HG02759 (cell line): ENCODE measurements around the gene GPLD1.
"Not testable (repeated sequence)": the region's sequence is repeated elsewhere in the genome, so short reads cannot be mapped to it uniquely, and the experiment has no call there.

ENCODE experiments used
- ATAC-seq: cut with Tn5 transposase; IDR thresholded peaks from one replicate; pipeline ENCODE4 v1.9.1; 2021; ENCODE audit warnings: mild to moderate bottlenecking, moderate library complexity; ENCODE audit not compliant: unreplicated experiment

The GPLD1 gene

DNA sequence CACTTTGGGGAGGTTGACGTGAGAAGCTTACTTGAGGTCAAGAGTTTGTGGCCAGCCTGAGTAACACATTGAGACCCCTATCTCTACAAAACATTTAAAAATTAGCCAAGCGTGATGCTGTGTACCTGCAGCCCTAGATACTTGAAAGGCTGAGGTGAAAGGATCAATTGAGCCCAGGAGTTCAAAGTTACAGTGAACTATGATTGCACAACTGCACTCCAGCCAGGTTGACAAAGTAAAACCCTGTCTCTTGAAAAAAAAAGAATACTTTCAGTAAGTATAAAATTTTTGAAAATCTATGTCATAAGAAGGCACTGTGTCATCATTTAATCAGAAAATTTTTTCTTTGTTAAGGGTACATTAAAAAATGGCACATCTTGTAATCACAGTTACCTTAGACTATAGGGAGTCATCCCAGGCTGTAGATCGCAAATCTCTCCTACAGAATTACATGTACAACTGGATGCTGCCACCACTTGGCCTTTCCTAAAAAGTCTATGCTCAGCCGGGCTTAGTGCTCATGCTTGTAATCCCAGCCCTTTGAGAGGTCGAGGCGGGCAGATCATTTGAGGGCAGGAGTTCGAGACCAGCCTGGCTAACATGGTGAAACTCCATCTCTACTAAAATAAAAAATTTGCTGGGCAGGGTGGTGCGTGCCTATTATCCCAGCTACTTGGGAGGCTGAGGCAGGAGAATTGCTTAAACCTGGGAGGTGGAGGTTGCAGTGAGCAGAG is 103.7 kb downstream of the GPLD1 start:
- ATAC-seq = peak; percentile 73

DNA sequence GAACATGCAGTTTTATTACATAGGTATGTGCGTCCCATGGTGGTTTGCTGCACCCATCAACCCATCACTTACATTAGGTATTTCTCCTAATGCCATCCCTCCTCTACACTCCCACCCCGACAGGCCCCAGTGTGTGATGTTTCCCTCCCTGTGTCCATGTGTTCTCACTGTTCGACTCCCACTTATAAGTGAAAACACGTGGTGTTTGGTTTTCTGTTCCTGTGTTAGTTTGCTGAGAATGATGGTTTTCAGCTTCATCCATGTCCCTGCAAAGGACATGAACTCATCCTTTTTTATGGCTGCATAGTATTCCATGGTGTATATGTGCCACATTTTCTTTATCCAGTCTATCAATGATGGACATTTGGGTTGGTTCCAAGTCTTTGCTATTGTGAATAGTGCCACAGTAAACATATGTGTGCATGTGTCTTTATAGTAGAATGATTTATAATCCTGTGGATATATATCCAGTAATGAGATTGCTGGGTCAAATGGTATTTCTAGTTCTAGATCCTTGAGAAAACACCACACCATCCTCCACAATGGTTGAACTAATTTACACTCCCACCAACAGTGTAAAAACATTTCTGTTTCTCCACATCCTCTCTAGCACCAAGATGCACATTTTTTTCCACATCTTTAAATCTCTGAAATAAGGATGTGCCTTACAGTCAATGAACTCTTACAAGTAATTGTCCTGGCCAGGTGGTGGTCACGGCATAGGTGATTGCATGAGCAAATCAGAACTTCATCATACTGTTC is 104.8 kb downstream of the GPLD1 start:
- ATAC-seq = not testable (repeated sequence)

DNA sequence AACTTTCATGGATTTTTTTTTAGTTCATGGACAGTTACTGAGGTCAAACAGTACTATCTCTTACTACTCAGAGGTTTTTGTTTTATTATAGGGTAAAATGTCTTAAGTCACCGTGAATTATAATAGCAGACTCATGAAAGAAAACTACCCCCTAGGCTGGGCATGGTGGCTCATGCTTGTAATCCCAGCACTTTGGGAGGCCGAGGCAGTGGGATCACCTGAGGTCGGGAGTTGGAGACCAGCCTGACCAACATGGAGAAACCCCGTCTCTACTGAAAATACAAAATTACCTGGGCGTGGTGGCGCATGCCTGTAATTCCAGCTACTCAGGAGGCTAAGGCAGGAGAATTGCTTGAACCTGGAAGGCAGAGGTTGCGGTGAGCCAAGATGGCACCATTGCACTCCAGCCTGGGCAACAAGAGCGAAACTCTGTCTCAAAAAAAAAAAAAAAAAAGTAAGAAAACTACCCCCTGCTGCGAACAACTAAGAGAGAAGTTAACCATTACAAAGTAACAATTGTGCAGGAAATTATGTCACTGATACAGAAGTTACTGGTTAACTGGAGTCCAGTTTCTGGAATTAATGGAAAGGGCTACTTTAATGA is 106.4 kb downstream of the GPLD1 start:
- not testable (repeated sequence) for ATAC-seq

DNA sequence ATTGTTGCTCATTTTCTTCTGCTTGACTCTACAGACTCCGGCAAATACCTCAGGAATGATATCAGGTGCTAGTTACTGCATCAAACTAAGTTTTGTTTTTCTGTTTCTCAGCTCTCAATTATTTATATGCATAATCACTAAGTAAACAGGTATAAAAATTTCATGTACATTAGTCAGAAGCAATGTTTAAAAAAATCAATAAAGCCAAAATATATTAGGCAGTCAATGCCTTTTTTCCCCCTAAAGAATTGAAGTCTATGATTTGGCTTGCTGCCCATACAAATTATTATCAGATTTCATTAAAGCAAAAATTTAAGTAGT is 107.2 kb downstream of the GPLD1 start:
- ATAC-seq = no peak

DNA sequence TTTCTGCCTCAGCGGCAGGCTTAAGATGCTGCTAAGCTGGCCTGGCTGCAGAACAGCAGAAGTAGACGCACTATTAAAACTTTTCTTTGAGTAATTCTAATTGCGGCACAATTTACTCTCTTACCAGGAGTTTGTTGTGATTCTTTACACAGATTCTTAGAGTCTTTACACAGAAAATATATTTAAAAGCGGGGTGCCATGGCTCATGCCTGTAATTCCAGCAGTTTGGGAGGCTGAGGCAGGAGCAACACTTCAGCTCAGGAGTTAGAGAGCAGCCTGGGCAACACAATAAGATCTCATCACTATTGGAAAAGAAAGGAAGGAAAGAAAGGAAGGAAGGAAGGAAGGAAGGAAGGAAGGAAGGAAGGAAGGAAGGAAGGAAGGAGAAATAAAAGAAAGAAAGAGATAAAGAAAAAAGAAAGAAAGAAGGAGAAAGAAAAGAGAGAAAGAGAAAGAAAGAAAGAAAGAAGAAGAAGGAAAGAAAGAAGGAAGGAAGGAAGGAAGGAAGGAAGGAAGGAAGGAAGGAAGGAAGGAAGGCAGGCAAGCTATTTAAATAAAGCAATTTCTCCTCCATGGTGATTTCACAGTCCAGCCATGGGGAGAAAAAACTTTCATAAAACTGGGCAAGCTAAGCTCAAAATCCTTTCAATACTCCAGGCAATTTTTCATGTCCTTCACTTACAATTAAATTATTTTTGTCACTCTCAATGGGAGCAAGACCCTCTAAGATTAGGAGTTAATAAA is 107.7 kb downstream of the GPLD1 start:
- ATAC-seq = no peak

DNA sequence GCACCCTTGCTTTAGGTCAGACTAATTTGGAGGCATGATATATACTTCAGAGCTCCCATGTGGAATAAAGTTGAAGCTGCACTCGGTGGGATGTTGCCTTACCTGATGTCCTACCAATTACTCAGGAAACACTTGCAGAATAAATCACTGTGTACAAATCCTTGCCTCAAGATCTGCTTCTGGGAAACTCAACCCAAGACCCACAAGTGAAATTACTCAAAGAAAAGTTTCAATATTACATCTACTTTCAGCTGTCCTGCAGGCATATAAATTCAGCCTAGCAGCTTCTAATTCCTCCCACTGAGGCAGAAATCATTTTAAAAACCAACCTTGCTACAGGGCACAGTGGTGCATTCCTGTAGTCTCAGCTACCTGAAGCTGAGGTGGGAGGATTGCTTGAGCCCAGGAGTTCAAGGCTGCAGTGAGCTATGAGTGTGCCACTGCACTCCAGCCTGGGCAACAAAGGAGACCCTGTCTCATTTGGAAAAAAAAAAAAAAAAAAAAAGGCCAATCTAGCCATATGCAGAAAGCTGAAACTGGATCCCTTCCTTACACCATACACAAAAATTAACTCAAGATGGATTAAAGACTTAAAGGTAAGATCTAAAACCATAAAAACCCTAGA is 110.8 kb downstream of the GPLD1 start:
- ATAC-seq = peak; percentile 68
